NCI-H2171 treated with DMSO at 0.1 percent for 48 hours (cell line): ENCODE measurements around the gene CDKN2D.
A peak's percentile ranks its signal among the peaks of the same experiment; 100 is the strongest.

Experiments
- DNase-seq: peaks from one replicate; lab custom pipeline; 2025; lab: John Stamatoyannopoulos, UW

The CDKN2D gene

DNA sequence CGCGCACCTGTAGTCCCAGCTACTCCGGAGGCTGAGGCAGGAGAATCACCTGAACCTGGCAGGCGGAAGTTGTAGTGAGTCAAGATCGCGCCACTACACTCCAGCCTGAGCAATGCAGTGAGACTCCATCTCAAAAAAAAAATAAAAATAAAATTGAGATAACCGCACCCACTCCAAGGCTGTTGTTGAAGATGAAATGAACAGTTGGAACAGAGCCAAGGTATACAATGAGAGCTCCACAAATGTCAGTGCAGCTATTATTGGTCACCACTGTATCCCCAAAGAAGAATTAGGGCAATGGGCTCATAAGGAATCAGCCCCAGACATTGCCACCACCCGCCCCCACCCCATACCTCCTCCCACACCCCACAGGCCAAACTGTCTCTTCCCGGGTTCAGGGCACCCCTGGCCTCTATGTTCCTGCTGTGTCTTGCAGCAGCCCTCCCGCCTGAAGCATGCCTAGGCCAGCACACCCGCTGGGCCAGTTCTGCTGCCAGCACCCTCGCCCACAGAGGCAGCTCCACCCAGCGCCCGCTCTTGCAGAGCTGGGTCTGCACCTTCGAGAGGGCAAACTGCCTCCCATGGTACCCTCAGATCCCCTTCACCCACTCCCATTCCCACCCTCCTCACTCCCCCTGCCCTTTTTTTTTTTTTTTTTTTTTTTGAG lies 48.0 kb downstream of the CDKN2D start:
- peak; percentile 36 for DNase-seq

DNA sequence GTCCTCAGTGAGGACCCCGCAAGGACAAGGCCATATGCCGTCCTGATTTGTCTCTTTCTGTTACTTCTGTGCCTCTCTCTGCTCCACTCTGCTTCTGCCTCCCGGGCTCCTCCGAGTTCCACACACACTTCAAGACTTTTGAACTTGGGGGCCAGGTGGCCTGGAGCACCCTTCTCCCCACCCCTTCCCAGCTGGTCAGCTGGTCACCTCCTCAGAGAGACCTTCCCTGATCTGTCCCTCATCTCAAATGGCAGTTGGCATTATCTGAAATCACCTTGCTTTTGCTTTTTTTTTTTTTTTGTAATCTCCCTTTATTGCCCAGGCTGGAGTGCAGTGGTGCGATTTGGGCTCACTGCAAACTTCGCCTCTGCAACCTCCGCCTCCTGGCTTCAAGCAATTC lies 49.4 kb downstream of the CDKN2D start:
- DNase-seq, result no peak

GRCh38 chr19:10518444-10519361 lies 50.1 kb downstream of the CDKN2D start:
- DNase-seq, result peak; percentile 97

- DNase-seq, result peak; percentile 63
Observed at GRCh38 chr19:10517760-10518443, 50.9 kb downstream of the CDKN2D start.

DNA sequence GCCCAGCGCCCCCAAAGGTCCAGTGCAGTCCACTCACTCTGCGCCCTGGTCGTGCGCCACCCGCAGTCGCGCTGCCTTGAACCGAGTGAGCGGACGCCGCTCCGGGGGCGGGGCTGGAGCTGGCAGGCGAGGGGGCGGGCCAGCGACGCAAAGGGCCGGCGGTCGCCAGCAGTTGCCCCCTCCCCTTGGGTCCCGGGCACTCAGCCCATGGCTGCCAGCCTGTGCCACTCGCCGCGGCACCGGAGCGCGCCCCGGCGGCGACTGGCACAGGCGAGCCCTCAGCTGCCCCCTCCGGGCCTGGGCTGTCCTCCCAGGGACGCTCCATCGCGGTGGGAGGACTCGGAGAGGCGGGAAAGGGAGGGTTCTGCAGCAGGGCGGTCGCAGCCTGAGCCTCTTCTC lies 51.4 kb downstream of the CDKN2D start, which contains the start of gene S1PR5:
TSS of gene S1PR5 (minus strand) at position 87 of the 399 bp plus-strand sequence. CDS start 2,436 bp downstream, outside the sequence.
- no peak for DNase-seq

GRCh38 chr19:10516671-10517286 lies 52.0 kb downstream of the CDKN2D start:
- peak; percentile 21 for DNase-seq
